HG02623 (cell line): ENCODE data around the gene OR6C75.
"Not testable (repeated sequence)": the region's sequence is repeated elsewhere in the genome, so short reads cannot be mapped to it uniquely, and the experiment has no call there.

Source experiments
- ATAC-seq: cut with Tn5 transposase; IDR thresholded peaks from one replicate; pipeline ENCODE4 v1.9.1; 2021; ENCODE audit warnings: moderate library complexity; ENCODE audit not compliant: unreplicated experiment

The OR6C75 gene

DNA sequence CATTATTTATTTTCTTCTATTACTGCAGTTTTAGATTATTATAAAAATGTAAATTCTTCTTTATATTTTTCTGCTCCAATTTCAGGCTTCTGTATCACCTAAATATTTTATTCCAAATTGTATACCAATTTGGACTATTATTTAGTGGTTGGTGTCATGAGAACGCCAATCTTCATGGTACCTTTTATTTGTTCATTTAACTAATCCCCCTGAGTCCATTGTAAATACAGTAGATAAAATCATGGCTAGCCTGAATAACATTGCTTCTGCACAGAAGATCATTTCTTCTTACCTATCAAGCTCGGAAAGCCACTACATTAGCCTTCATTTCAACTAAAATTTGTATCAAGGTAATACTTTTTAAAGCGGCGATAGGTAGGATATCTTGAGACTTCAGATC, at the start of gene OR6C75:
Gene OR6C75, plus strand, starts transcription at position 301 of the 400 bp plus-strand sequence. CDS start 2,136 bp downstream, outside the sequence.
- no peak for ATAC-seq

DNA sequence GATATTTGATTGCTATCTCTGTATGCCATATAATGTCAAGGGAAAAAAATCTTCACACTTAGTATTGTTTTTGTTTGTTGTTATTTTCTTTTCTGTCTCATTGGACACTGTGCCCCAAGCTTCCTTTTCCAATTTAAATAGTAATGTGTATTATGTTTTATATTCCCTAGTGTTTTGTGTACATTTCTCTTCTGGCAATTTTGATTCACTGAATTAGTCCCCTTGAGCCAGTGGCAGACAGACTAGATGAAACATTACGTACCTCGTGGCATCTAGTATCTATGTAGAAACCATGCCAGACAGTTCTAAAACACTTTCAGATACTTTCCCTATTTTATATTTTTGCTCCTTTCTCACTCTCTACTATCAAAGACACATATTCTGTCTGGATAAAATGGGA, 48.7 kb upstream of the OR6C75 start, which contains the start of gene OR6C1:
Gene OR6C1, plus strand, starts transcription at position 301 of the 400 bp plus-strand sequence. CDS start 6,257 bp downstream, outside the sequence.
- ATAC-seq = no peak

DNA sequence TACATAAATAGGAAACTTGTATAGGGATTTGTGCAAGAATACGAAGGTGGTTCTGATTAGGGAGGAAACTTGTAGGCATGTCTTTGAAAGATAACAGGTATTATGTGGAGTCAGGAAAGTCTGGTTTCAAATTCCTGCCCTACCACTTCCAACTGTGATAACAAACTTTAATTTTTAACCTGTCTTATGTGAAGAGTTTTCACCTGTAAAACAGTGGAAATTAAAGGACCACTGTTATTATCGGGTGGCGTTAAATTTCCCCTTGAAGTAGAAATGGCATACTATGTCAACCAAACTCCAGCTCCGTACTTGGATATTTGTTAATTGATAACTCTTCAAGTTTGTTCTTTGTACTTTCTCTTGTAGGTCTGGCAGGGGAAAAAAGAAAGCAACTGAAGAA, 42.6 kb upstream of the OR6C75 start:
- ATAC-seq = no peak

DNA sequence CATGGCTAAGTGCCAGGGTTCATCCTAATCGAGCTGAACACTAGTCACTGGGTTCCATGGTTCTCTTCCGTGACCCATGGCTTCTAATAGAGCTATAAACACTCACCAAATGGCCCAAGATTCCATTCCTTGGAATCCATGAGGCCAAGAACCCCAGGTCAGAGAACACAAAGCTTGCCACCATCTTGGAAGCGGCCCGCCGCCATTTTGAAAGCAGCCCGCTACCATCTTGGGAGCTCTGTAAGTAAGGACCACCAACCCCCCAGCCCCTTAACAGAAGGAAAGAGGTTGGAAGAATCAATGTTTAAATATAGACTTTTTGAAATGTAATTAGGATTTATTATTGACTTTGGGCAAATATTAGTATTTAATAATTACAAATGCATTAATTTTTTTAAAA, 37.0 kb upstream of the OR6C75 start:
- ATAC-seq = not testable (repeated sequence)

DNA sequence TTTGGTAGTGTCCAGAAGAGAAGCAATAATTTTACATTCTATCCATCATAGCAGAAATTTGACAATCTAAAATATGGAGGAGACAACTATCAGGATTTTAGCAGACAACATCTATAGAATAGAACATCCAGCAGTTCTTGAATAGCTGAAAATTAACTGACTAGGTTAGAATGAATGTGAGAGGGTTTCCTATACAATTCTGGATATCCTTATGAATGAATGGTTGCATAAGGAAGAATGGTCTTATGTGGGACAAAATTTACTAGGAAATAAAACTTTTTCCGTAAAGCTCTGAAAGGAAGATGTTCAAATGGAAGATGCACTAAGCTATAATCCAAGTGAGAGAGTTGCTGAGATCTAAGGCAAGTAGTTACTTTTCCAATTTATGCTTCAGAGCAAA, 32.3 kb upstream of the OR6C75 start, which contains the start of gene OR6C3:
Gene OR6C3, plus strand, starts transcription at position 301 of the 400 bp plus-strand sequence. CDS start 955 bp downstream, outside the sequence.
- no peak for ATAC-seq

DNA sequence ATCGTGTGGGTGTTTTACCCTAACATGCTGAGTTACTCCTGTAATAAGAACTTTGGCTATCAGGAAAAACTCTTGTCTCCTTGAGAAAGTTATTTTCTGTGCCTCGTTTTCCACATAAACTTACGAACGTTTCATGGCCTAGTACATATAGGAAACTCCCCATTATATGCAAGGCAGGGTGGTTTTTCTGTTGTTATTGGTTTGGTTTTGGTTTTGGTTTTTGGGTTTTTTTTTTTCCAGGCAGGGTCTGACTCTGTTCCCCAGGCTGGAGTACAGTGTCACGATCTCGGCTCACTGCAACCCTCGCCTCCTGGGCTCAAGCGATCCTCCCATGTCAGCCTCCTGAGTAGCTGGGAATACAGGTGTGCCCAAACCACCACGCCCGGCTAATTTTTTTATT, 26.8 kb upstream of the OR6C75 start:
- no peak for ATAC-seq

DNA sequence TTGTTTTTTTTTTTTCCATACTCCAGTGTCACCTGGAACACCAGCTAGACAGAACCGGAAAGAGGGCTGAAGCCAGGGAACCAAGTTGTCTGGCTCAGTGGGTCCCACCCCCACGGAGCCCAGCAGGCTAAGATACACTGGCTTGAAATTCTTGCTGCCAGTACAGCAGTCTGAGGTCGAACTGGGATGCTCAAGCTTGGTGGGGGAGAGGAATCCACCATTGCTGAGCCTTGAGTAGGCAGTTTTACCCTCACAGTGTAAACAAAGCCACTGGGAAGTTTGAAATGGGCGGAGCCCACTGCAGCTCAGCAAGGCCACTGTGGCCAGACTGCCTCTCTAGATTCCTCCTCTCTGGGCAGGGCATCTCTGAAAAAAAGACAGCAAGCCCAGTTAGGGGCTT, 7.4 kb upstream of the OR6C75 start:
- ATAC-seq = not testable (repeated sequence)

DNA sequence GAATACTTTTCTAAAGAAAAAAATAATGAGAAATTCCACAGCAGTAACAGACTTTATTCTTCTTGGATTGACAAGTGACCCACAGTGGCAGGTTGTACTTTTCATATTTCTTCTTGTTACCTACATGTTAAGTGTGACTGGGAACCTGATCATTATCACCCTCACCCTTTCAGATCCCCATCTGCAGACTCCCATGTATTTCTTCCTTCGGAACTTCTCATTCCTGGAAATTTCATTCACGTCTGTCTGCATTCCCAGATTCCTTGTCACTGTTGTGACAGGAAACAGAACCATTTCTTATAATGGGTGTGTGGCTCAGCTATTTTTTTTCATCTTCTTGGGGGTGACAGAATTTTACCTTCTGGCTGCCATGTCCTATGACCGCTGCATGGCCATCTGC, 2.3 kb downstream of the OR6C75 start:
- no peak for ATAC-seq

DNA sequence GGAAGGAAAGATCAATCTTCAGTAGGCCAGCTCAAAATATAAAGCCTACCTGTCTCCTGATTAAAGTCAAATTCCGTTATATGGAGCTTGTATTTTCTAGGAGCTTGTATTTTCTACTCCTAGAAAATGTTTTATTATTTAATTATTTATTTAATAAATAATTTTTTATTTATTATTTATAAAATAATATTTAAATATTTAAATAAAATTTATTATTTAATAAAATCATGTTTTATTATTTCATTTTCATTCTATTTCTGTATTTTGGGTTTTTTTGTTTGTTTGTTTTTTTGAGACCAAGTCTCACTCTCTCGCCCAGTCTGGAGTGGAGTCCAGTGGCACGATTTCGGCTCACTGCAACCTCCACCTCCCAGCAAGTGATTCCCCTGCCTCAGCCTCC, 9.7 kb downstream of the OR6C75 start:
- no peak for ATAC-seq

DNA sequence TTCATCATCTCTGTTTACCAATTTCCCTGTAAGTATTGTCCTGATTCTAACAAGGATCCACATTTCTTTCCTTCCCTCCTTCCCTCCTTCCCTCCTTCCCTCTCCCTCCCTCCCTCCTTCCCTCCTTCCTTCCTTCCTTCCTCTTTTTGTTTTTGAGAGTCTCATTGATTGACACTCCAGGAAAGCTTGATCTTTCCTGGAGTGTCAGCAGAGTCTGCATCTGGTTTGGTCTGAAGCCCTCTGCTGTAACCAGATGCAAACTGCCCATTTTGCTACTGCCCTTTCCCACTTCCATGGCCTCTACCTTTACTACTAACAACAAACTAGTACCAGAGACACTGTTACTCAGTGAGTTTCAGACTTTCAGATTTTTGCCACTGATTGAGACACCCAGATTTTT, 23.1 kb downstream of the OR6C75 start:
- no peak for ATAC-seq

DNA sequence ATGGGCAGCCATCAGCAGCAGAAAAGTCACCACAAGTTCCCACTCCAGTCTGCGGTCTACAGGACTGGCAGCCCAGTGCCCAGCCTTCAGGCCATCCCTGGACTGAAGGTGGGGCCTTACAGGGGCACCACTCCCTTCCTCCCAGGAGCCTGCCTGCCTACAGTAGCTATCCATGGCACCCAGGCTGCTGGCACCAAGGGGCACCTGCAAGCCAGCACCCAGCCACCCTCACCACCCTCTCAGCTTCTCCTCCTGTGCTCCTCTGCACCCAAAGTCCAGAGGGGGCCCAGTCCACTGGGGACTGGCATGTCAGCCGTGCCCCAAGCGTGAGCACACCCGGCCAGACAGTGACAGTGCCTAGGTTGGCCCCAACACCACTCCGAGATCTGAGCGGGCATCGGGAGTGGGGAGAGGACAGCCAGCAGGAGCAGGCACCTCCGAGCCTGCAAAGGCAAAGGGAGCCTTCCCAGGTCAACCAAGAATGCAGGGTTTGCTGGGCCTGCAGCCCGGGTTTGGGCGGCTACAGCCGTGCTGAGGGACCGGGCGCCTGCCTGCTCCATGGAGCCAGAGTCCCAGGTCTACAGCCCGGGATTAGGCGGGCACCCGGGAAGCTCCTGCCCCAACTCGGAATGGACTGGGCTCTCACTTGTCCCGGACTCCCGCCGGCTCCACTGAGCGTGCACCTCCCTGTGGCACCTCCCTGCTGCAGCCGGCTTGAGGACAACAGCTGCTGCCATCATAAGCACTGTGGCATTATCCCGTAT, 29.4 kb downstream of the OR6C75 start:
- no peak for ATAC-seq

DNA sequence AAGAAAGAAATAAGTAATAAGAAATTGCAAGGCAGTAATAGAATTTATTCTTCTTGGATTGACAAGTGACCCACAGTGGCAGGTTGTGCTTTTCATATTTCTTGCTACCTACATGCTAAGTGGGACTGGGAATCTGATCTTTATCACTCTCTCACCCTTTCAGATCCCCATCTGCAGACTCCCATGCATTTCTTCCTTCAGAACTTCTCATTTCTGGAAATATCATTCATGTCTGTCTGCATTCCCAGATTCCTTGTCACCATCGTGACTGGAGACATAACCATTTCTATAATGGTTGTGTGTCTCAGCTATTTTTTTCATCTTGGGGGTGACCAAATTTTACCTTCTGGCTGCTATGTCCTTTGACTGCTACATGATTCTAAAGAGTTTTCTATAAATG, 33.6 kb downstream of the OR6C75 start:
- ATAC-seq = no peak

DNA sequence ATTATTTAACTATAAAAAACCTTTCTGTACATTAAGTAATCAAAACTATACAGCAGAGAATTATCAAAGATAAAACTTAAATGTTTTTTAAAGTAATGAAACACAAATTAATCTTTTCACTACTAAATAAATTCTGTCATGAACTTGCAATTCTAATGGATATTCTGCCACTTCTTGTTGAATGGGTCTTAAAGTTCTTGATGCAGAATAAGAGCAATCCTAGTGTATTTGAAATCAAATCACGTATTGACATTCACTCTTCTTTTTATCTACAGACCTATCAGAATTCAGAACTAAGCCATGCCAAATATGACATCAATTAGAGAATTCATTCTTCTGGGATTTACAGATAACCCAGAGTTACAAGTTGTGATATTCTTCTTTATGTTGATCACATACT, 37.5 kb downstream of the OR6C75 start, which contains the start of gene OR6C65:
Gene OR6C65, plus strand, starts transcription at position 301 of the 400 bp plus-strand sequence. Its CDS starts 0 bp downstream, at position 301.
- no peak for ATAC-seq

DNA sequence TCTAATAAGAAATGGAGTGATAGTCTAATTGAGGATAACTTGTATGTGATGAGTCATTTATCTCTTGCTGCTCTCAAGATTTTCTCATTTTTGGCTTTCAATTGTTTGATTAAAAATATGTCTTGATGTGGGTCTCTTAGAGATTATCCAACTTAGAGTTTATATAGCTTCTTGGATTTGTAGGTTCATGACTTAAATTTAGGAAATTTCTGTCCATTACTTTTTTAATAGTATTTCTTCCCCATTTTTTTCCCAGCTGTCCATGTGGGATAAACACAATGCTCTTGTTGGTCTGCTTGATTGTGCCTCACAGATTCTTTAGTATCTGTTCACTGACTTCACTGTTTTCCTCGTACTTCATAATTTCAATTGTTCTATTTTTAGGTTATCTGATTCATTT, 45.1 kb downstream of the OR6C75 start:
- no peak for ATAC-seq

DNA sequence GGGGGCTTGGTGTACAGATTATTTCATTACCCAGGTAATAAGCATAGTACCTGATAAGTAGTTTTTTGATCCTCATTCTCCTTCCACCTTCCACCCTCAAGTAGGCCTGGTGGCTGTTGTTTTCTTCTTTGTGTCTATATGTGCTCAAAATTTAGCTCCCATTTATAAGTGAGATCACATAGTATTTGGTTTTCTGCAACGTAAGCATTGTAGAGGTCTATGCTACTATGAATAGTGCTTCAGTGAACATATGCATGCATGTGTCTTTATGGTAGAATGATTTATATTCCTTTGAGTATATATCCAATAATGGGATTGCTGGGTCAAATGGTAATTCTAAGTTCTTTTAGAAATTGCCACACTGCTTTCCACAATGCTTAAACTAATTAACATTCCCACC, 46.4 kb downstream of the OR6C75 start:
- ATAC-seq = not testable (repeated sequence)

DNA sequence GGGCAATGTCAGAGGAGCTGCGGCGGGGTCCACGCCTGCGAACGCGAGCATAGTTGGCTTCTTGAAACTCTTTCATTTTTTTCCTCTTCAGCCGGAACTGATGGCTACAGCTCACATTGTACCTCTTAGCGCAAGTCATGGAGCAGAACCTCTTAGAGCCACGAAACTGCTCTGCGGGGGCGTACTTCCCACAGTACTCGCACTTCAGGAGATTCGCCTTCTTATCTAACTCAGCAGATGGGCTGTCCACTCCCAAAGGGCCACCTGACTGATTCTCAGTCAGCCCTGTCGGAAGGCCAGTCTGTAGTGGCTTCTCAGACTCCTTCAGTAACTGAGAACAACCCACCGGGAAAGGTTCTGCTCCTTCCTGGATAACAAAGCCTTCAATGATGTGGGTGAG, 49.4 kb downstream of the OR6C75 start:
- ATAC-seq = not testable (repeated sequence)

DNA sequence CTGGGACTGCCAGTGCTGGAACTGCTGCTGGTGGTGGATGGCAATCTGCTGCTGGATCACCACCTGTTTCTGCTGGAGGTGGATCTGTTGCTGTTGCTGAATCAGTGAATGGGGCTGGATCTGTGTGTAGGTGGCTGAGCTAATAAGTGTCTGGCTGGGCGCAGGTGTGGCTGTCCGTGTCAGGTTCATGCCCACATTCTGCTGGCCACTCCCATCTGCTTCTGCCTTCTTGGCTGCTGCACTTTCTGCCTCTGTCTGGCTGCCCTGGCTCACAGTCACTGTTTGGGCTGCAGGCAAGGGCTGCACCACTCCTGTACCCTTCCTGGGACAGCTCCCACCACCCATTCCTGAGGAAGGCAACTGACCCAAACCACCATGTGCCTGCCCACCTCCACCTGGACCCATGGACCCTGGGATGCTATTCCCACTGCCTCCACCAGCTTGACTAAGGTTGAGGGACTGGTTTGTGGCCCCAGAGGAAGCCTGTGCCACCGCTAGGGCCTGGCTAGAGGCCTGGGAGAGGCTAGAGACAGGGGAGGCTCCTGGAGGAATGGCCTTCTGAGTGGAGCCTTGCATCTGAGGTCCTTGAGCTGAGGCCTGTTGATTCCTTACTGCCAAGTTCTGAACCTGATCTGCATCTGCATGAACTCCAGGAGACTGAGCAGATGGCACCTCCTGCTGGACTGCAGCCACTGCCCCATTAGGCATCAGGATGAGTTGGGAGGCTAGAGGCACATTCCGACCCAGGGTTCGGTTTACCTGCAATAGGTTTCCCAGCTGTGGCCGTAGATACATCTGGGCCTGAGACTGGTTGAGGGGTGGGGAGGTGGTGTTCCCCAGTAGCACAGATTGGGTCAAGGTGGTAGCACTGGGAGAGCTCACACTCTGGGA, 51.0 kb downstream of the OR6C75 start:
- not testable (repeated sequence) for ATAC-seq

DNA sequence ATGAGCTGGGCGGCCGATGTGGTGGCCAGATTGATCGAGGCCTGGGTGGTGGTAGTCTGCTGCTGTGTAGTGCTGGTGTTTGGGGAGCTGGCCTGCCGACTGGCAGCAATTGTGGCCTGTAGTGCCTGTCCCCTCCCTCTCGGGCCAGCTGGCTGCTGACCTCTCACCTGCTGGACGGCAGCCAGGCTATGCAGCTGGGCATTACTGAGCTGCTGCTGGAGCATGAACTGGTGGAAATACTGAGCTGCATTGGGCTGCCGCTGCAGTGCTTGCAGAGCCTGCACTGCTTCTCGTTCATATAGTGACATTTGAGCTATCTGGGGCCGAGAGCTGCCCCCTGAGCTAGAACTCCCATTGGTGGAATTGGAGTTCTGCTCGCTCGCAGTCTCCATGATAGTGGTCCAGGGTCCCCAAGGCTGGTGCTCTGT, 51.6 kb downstream of the OR6C75 start:
- not testable (repeated sequence) for ATAC-seq

DNA sequence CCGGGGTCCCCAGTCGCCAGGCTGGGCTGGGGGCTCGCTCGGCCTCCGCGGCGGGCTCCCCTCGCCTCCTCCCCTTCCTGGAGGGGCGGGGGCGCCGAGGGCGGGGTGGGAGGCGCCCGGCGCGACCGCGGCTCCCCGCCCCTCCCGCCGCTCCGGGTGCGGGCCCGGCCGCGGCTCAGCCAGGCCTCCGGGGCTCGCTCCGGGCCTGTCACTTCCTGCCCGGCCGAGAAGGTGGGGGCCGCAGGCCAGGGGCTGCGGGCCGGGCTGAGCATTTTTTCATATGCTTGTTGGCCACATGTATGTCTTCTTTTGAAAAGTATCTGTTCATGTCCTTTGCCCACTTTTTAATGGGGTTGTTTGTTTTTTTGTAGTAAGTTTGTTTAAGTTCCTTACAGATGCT, 52.1 kb downstream of the OR6C75 start:
- ATAC-seq = not testable (repeated sequence)

DNA sequence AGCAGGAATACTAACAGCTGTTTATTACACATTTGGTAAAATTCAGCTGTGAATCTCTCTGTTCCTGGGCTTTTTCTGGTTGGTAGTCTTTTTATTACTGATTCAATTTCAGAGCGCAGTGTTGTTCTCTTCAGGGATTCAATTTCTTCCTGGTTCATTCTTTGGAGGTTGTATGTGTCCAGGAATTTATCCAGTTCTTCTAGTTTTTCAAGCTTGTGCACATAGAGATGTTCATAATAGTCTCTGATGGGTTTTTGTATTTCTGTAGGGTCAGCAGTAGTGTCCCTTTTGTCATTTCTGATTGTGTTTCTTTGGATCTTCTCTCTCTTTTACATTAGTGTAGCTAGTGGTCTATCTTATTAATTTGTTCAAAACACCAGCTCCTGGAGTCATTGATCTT, 54.2 kb downstream of the OR6C75 start:
- ATAC-seq = no peak
